GM19025 (cell line): ENCODE measurements around the gene GPR141.
A peak's percentile ranks its signal among the peaks of the same experiment; 100 is the strongest.

Experiments
- ATAC-seq: cut with Tn5 transposase; IDR thresholded peaks from one replicate; pipeline ENCODE4 v1.9.1; 2021; ENCODE audit warnings: mild to moderate bottlenecking, low read depth, moderate library complexity; ENCODE audit not compliant: unreplicated experiment

The GPR141 gene

GRCh38 chr7:37771801-37772200 lies 88.2 kb downstream of the GPR141 start:
- no peak for ATAC-seq

- no peak for ATAC-seq
Observed at GRCh38 chr7:37775921-37776320, 92.4 kb downstream of the GPR141 start.

- no peak for ATAC-seq
Observed at GRCh38 chr7:37781156-37781555, 97.6 kb downstream of the GPR141 start.

DNA sequence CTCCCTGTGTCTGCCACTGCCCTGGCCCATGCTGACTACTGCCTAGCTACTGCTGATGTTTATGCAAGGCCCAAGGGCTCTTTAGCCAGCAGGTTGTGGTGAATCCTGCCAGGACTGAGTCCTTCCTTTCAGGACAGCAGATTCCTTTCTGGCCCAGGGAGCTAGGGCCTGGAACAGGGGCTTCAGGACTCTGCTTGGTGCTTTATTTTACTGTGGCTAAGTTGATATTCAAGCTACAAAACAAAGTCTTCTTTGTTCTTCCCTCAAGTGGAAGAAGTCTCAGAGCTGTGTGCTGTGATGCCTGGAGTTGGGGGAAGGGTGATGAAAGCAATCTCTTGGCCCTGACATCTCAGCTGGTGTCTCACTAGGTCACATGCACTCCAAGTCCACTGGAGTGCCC lies 98.6 kb downstream of the GPR141 start:
- ATAC-seq, result no peak

DNA sequence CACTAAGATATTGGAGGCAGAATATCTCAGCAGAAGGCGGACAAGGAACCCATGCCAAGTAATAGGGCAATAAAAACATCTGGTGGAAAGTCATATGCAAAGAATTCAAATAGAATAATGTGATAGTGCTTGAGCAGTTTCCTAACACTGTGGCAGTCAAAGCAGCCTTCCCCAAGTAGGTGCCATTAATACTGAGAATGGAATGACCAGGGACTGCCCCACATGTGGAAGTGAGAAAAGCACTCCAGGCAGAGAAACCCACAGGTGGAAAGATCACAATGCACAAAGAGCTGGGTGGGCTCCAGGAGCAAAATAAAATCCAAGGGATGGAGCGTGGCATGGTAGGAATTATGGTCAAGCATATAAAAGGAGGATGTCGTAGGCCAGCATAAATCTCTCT lies 100.4 kb downstream of the GPR141 start:
- no peak for ATAC-seq

- peak; percentile 87 for ATAC-seq
Observed at GRCh38 chr7:37786741-37787569, 103.4 kb downstream of the GPR141 start.
